Vagina (tissue), 2 donors: ENCODE measurements around the gene DLG2.

Experiments used
- POLR2A ChIP-seq, 2 donors: fragments of 450-650 bp; IDR thresholded peaks; one replicate each; pipeline ENCODE4 v1.6.1; 2017; ENCODE audit warnings: antibody characterized with exemption in 2 of 2, mild to moderate bottlenecking in 2 of 2, moderate library complexity in 2 of 2
- TF ChIP-seq, protein P1 (sequence below), 3 experiments: fragments of 450-650 bp in 2 of 3; fragments of 200-600 bp in 1 of 3; sonication (generic) in 1 of 3; IDR thresholded peaks; one replicate each; pipeline ENCODE4 v1.5.1; 2017 to 2019; ENCODE audit warnings: antibody characterized with exemption in 3 of 3, mild to moderate bottlenecking in 2 of 3, moderate library complexity in 2 of 3

DNA sequence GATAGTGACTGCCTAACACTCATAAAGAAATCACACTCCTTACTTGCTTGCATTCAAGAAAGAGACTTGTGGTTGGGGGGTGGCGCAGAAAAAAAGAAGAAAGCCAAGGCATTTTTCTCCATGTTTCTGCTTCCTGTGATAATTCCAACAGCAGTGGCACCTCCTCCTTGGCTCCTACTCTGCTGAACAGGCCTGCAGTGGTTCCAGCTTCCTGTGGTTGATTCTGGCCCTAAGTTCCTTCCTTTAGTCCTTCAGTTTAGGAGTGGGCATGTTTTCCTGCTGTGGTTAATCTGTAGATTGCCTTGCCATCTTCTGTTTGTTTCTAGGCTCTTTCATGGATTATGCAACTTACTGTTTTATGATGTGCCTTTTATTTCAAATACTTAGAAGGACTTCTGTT lies 940.4 kb downstream of the DLG2 start:
- TF ChIP-seq, protein P1, sequence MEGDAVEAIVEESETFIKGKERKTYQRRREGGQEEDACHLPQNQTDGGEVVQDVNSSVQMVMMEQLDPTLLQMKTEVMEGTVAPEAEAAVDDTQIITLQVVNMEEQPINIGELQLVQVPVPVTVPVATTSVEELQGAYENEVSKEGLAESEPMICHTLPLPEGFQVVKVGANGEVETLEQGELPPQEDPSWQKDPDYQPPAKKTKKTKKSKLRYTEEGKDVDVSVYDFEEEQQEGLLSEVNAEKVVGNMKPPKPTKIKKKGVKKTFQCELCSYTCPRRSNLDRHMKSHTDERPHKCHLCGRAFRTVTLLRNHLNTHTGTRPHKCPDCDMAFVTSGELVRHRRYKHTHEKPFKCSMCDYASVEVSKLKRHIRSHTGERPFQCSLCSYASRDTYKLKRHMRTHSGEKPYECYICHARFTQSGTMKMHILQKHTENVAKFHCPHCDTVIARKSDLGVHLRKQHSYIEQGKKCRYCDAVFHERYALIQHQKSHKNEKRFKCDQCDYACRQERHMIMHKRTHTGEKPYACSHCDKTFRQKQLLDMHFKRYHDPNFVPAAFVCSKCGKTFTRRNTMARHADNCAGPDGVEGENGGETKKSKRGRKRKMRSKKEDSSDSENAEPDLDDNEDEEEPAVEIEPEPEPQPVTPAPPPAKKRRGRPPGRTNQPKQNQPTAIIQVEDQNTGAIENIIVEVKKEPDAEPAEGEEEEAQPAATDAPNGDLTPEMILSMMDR (IDR thresholded peaks at IDR 0.05), result no peak
- no peak for TF ChIP-seq POLR2A (IDR thresholded peaks at IDR 0.05)
